A549 (cell line): ENCODE results near the gene CD4.

ENCODE experiments used
- CTCF ChIP-seq: fragments of >200 bp; sonication (Bioruptor Twin); formaldehyde crosslinking; IDR thresholded peaks from 3 replicates; pipeline ENCODE4 v1.5.1; 2016
- ESRRA ChIP-seq: fragments of 150-350 bp; IDR thresholded peaks from 2 replicates; pipeline ENCODE4 v1.6.1; 2014; ENCODE audit warnings: mild to moderate bottlenecking, low read length, borderline replicate concordance
- MAZ ChIP-seq: fragments of 150-350 bp; IDR thresholded peaks from 2 replicates; pipeline ENCODE4 v1.6.1; 2014; ENCODE audit warnings: antibody characterized with exemption, low read depth, low read length, borderline replicate concordance
- POLR2A ChIP-seq: IDR thresholded peaks from 2 replicates; pipeline ENCODE4 v1.6.1; 2012; ENCODE audit warnings: mild to moderate bottlenecking, low read length
- RCOR1 ChIP-seq: fragments of 150-350 bp; IDR thresholded peaks from 2 replicates; pipeline ENCODE4 v1.6.1; 2014; ENCODE audit warnings: antibody characterized with exemption, low read length, low read depth

GRCh38 chr12:6826125-6826733, 36.9 kb downstream of the CD4 start:
- TF ChIP-seq POLR2A = no peak
- TF ChIP-seq CTCF = no peak
- TF ChIP-seq ESRRA = no peak
- no peak for TF ChIP-seq RCOR1
- TF ChIP-seq MAZ = no peak
